ENCODE measurements around the gene PTMS. TPM values are rescaled to one million over a fixed set of nuclear protein-coding genes. Genes with fewer than 3 reads are reported as not detected.
A peak's percentile ranks its signal among the peaks of the same experiment; 100 is the strongest.

Gene PTMS
- total and polyA plus RNA-seq, 2 of the 13 experiments (the other 11 are each of a cell fraction or from before 2014, with no cell fraction given) = 40.5 to 82.4 TPM

GRCh38 chr12:6792522-6793201 is 26.5 kb downstream of the PTMS start (continued):
- TF ChIP-seq KIAA2018 (CRISPR knock-in tag; IDR thresholded peaks at IDR 0.05; ENCODE audit: borderline replicate concordance) (no peak), ZNF530 (CRISPR knock-in tag; IDR thresholded peaks at IDR 0.05; ENCODE audit: low read depth) (no peak), CBX1 (IDR thresholded peaks at IDR 0.05; ENCODE audit: low read depth) (peak; percentile 27), WIZ (CRISPR knock-in tag; IDR thresholded peaks at IDR 0.05) (no peak), TEF (CRISPR knock-in tag; IDR thresholded peaks at IDR 0.05) (no peak), ZFX (CRISPR knock-in tag; IDR thresholded peaks at IDR 0.05; ENCODE audit: low read depth) (peak; percentile 61; the same call in 1 of the 2 replicates), ZNF614 (CRISPR knock-in tag; IDR thresholded peaks at IDR 0.05; ENCODE audit: borderline replicate concordance) (0 out of 2 replicates have a peak, but pooled peaks have one; percentile 41), MBD4 (IDR thresholded peaks at IDR 0.05; ENCODE audit: borderline replicate concordance, low read length) (no peak), SRSF1 (optimal IDR thresholded peaks at IDR 0.05; ENCODE audit: low read depth, low read length) (no peak), CEBPG (CRISPR knock-in tag; IDR thresholded peaks at IDR 0.05) (no peak), ZBTB49 (CRISPR knock-in tag; IDR thresholded peaks at IDR 0.05; ENCODE audit: borderline replicate concordance) (no peak), ZFP90 (CRISPR knock-in tag; IDR thresholded peaks at IDR 0.05; ENCODE audit: borderline replicate concordance) (no peak), STAT5B (CRISPR knock-in tag; IDR thresholded peaks at IDR 0.05) (no peak), CENPX (CRISPR knock-in tag; IDR thresholded peaks at IDR 0.05) (no peak), ZNF567 (CRISPR knock-in tag; IDR thresholded peaks at IDR 0.05; ENCODE audit: borderline replicate concordance) (no peak), ZNF124 (CRISPR knock-in tag; IDR thresholded peaks at IDR 0.05) (no peak), MXD4 (CRISPR knock-in tag; IDR thresholded peaks at IDR 0.05) (peak; percentile 32; the same call in 1 of the 2 replicates), CREB1 (IDR thresholded peaks at IDR 0.05) (no peak), CREB1 (CRISPR knock-in tag; IDR thresholded peaks at IDR 0.05) (no peak), ZNF607 (CRISPR knock-in tag; IDR thresholded peaks at IDR 0.05; ENCODE audit: borderline replicate concordance) (peak; percentile 56; the same call in 1 of the 2 replicates)

All from HepG2 (cell line).